ENCODE measurements around the gene CTAGE15.
"Not testable (repeated sequence)": the region's sequence is repeated elsewhere in the genome, so short reads cannot be mapped to it uniquely, and the experiment has no call there.

- not testable (repeated sequence) for TF ChIP-seq CTCF, POLR2A, POLR2AphosphoS5 (IDR thresholded peaks at IDR 0.05)
Measured at GRCh38 chr7:143588183-143588582, 16.6 kb downstream of the CTAGE15 start.

Measured in gastroesophageal sphincter (tissue), 3 donors.